ENCODE data around the gene CHST5. TPM values are rescaled to one million over a fixed set of nuclear protein-coding genes. Genes with fewer than 3 reads are reported as not detected.

Gene CHST5
- 0.64 TPM for total RNA-seq (ENCODE audit: unreplicated experiment)
- long read RNA-seq: 0 reads

GRCh38 chr16:75535901-75536300 is at the start of gene CHST5:
Gene CHST5 (minus strand): TSS chr16:75536108. CDS start chr16:75530384, 5,724 bp downstream.
- Mint-ChIP-seq H3K9me3 (ENCODE audit: unreplicated experiment) (peaks cover 4% of the 10 kb centered on the region), H3K27ac (ENCODE audit: unreplicated experiment) (no peak within 1 kb of the TSS), H3K4me1 (ENCODE audit: low read depth, unreplicated experiment) (no peaks in the 10 kb centered on the region), H3K4me3 (ENCODE audit: unreplicated experiment) (no peak within 1 kb of the TSS), H3K36me3 (ENCODE audit: unreplicated experiment) (no peaks in the 10 kb centered on the region), H3K27me3 (ENCODE audit: unreplicated experiment) (peaks cover 3% of the 10 kb centered on the region)
- no peak for DNase-seq
- no peak for TF ChIP-seq CTCF (IDR thresholded peaks at IDR 0.05; ENCODE audit: partially characterized antibody, unreplicated experiment)

GRCh38 chr16:75584108-75584507 is 48.2 kb upstream of the CHST5 start:
- Mint-ChIP-seq H3K27me3 (ENCODE audit: unreplicated experiment) (peaks cover 2% of the 10 kb centered on the region), H3K27ac (ENCODE audit: unreplicated experiment) (no peak overlapping the region), H3K36me3 (ENCODE audit: unreplicated experiment) (no peaks in the 10 kb centered on the region), H3K4me3 (ENCODE audit: unreplicated experiment) (no peak overlapping the region), H3K9me3 (ENCODE audit: unreplicated experiment) (peaks cover 8% of the 10 kb centered on the region), H3K4me1 (ENCODE audit: low read depth, unreplicated experiment) (no peaks in the 10 kb centered on the region)
- no peak for DNase-seq
- TF ChIP-seq CTCF (IDR thresholded peaks at IDR 0.05; ENCODE audit: partially characterized antibody, unreplicated experiment): no peak

GRCh38 chr16:75579281-75579834 is 43.5 kb upstream of the CHST5 start:
- H3K27ac Mint-ChIP-seq (ENCODE audit: unreplicated experiment): no peak overlapping the region
- no peaks in the 10 kb centered on the region for H3K36me3 Mint-ChIP-seq (ENCODE audit: unreplicated experiment)
- peaks cover 5% of the 10 kb centered on the region for H3K9me3 Mint-ChIP-seq (ENCODE audit: unreplicated experiment)

GRCh38 chr16:75578725-75579124 is 42.8 kb upstream of the CHST5 start:
- H3K4me3 Mint-ChIP-seq (ENCODE audit: unreplicated experiment): no peak overlapping the region
- DNase-seq: no peak
- no peaks in the 10 kb centered on the region for H3K4me1 Mint-ChIP-seq (ENCODE audit: low read depth, unreplicated experiment)
- no peak overlapping the region for H3K27ac Mint-ChIP-seq (ENCODE audit: unreplicated experiment)
- no peaks in the 10 kb centered on the region for H3K36me3 Mint-ChIP-seq (ENCODE audit: unreplicated experiment)
- H3K27me3 Mint-ChIP-seq (ENCODE audit: unreplicated experiment): no peaks in the 10 kb centered on the region
- no peak for TF ChIP-seq CTCF (IDR thresholded peaks at IDR 0.05; ENCODE audit: partially characterized antibody, unreplicated experiment)
- H3K9me3 Mint-ChIP-seq (ENCODE audit: unreplicated experiment): peaks cover 5% of the 10 kb centered on the region

More at GRCh38 chr16:75579281-75579834, 43.5 kb upstream of the CHST5 start:
- DNase-seq: no peak
- H3K4me1 Mint-ChIP-seq (ENCODE audit: low read depth, unreplicated experiment): no peaks in the 10 kb centered on the region
- no peak for TF ChIP-seq CTCF (IDR thresholded peaks at IDR 0.05; ENCODE audit: partially characterized antibody, unreplicated experiment)
- no peak overlapping the region for H3K4me3 Mint-ChIP-seq (ENCODE audit: unreplicated experiment)
- no peaks in the 10 kb centered on the region for H3K27me3 Mint-ChIP-seq (ENCODE audit: unreplicated experiment)

- Mint-ChIP-seq H3K4me3 (ENCODE audit: unreplicated experiment) (no peak overlapping the region), H3K27ac (ENCODE audit: unreplicated experiment) (no peak overlapping the region), H3K27me3 (ENCODE audit: unreplicated experiment) (no peaks in the 10 kb centered on the region), H3K36me3 (ENCODE audit: unreplicated experiment) (peaks cover 2% of the 10 kb centered on the region), H3K4me1 (ENCODE audit: low read depth, unreplicated experiment) (no peaks in the 10 kb centered on the region), H3K9me3 (ENCODE audit: unreplicated experiment) (peaks cover 6% of the 10 kb centered on the region)
- no peak for DNase-seq
- TF ChIP-seq CTCF (IDR thresholded peaks at IDR 0.05; ENCODE audit: partially characterized antibody, unreplicated experiment): no peak
Observed at GRCh38 chr16:75578212-75578611, 42.3 kb upstream of the CHST5 start.
